ENCODE data around the gene EPSTI1. TPM values are rescaled to one million over a fixed set of nuclear protein-coding genes. Genes with fewer than 3 reads are reported as not detected.

EPSTI1 gene
- total and polyA plus RNA-seq, 10 of the 15 experiments (the other 5 are each of a cell fraction or from before 2014, with no cell fraction given): 4.7 to 32.0 (median 24.2) TPM

DNA sequence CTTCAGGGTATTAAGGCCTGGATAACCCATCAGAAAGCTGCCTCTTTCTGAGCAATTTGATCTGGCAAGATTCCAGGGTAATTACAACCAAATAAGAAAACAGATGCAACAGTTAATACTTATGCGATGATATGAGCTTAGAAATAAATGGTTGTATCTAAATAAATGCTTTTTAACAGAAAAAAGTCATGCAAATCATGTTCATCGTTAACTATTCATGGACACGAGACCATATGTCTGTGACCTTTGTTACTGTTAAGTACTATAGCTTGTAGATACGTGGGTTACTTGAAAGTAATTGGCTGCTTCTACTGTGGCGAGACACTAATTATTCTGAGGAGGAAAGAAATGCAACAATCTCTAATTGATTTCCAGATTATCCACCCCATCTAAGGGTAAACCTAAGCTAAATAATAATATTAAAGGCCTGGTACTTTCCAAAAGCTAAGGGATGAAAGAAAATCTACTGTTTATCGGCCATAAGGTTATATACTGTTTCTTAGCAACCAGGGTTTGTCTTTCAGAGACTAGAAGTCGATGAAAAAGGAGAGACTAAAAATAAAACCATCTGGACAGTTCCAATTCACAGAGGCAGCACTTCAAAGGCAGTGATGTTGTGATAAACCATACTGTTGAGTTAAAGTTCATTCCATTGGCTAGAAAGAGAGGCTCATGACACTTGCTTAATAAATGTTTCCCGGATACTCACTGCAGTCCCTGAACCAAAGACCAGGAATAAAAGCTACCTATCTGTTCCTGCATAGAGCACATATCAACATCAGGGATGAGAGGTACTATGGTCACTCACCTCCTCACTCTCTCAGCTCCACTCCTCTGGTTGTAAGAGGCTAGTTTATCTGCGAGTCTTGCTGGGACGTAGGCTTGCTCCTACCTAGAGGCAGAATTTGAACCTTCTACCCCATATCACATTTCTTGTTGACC lies 1.5 kb downstream of the EPSTI1 start:
- Histone ChIP-seq H3K4me3 (peak overlapping the region; percentile 86), H3K27ac (ENCODE audit: control insufficient read depth, insufficient read depth) (peak overlapping the region; percentile 99), H3K4me1 (ENCODE audit: control insufficient read depth, insufficient read depth, low read length) (peaks cover 23% of the 10 kb centered on the region), H3K9ac (ENCODE audit: control insufficient read depth, insufficient read depth, low read length) (peak overlapping the region; percentile 94), H2AFZ (ENCODE audit: control insufficient read depth, low read depth, low read length) (peak overlapping the region; percentile 18), H3K4me2 (ENCODE audit: control insufficient read depth, insufficient read depth) (peak overlapping the region; percentile 90), H3K9me3 (replicated peaks; ENCODE audit: control insufficient read depth, insufficient read depth, low read length) (no peaks in the 10 kb centered on the region), H3K79me2 (ENCODE audit: control insufficient read depth, insufficient read depth, low read length) (peaks cover 34% of the 10 kb centered on the region), H3K36me3 (ENCODE audit: control insufficient read depth in 2 of 2, insufficient read depth in 2 of 2, low read length in 1 of 2) (peaks cover 0 to 2% of the 10 kb centered on the region in 2 experiments; a peak in 1 of 4 replicates), H4K20me1 (ENCODE audit: control insufficient read depth, insufficient read depth) (no peaks in the 10 kb centered on the region), H3K27me3 (replicated peaks in 1 of 2; ENCODE audit: control insufficient read depth in 2 of 2, insufficient read depth in 2 of 2, low read length in 1 of 2) (no peaks in the 10 kb centered on the region)
- TSS peak; percentile 60 for BruUV-seq (replicated peaks)
- ChIA-PET POLR2A (interaction anchor here (0.6 to 6.3 kb wide), 10 partner anchors 10 to 509 kb away, joined by 3 to 49 read pairs (median 4); partner anchors contain the start of gene DNAJC15), SMC1A (ENCODE audit: uncharacterized antibody, unreplicated experiment) (interaction anchor here (0.6 to 11.2 kb wide), 22 partner anchors 10 to 748 kb away, joined by 3 to 150 read pairs (median 5); partner anchors contain the start of gene DNAJC15), CTCF (interaction anchor here (0.6 to 8.5 kb wide), 18 partner anchors 9 to 656 kb away, joined by 3 to 59 read pairs (median 3); partner anchors contain the start of gene DNAJC15), RAD21 (ENCODE audit: unreplicated experiment) (interaction anchor here (0.7 to 7.6 kb wide), 21 partner anchors 10 to 142 kb away, joined by 3 to 51 read pairs (median 4); partner anchors contain the start of gene DNAJC15)
- 50% methylated on average over 10 of the region's 10 CpGs for WGBS (ENCODE audit: insufficient coverage, insufficient replicate concordance, low lambda C conversion rate, missing lambda C conversion rate)
- ATAC-seq (peak; percentile 19), FAIRE-seq (peak; percentile 13), DNase-seq (ENCODE audit: low read depth, low spot score) (no peak)
- intact Hi-C loops (cut with micrococcal nuclease; ENCODE audit: unreplicated experiment): loop anchor here (5.0 kb wide), 1 partner anchor 608 kb away; no protein-coding TSS in a partner anchor
- in situ Hi-C loops (cut with MboI): no loop called here
- TF ChIP-seq HDAC6 (IDR thresholded peaks at IDR 0.05; ENCODE audit: unreplicated experiment): no peak
- TF ChIP-seq NFYA (IDR thresholded peaks at IDR 0.05; ENCODE audit: borderline replicate concordance, low read depth, low read length): no peak
- no peak for TF ChIP-seq CBX3 (IDR thresholded peaks at IDR 0.05; ENCODE audit: borderline replicate concordance, low read depth)
- no peak; the same call in 1 of the 2 replicates for TF ChIP-seq SIN3A (IDR thresholded peaks at IDR 0.05; ENCODE audit: low read depth, low read length)
- TF ChIP-seq ATF7 (IDR thresholded peaks at IDR 0.05; ENCODE audit: low read depth): 0 out of 2 replicates have a peak, but pooled peaks have one; percentile 5
- no peak for TF ChIP-seq EP300 (IDR thresholded peaks at IDR 0.05; ENCODE audit: borderline replicate concordance in 1 of 2, control insufficient read depth in 1 of 2, low read depth in 2 of 2, low read length in 2 of 2)
- TF ChIP-seq FOS (IDR thresholded peaks at IDR 0.05; ENCODE audit: borderline replicate concordance, extremely low read depth, insufficient read length): no peak
- TF ChIP-seq NR2F1 (conservative IDR thresholded peaks at IDR 0.05): peak; percentile 75; the same call in 1 of the 2 replicates
- TF ChIP-seq BRCA1 (IDR thresholded peaks at IDR 0.05; ENCODE audit: low read depth, low read length): no peak
- TF ChIP-seq RCOR1 (conservative IDR thresholded peaks at IDR 0.05; ENCODE audit: low read depth, low read length): no peak
- TF ChIP-seq, protein P1, sequence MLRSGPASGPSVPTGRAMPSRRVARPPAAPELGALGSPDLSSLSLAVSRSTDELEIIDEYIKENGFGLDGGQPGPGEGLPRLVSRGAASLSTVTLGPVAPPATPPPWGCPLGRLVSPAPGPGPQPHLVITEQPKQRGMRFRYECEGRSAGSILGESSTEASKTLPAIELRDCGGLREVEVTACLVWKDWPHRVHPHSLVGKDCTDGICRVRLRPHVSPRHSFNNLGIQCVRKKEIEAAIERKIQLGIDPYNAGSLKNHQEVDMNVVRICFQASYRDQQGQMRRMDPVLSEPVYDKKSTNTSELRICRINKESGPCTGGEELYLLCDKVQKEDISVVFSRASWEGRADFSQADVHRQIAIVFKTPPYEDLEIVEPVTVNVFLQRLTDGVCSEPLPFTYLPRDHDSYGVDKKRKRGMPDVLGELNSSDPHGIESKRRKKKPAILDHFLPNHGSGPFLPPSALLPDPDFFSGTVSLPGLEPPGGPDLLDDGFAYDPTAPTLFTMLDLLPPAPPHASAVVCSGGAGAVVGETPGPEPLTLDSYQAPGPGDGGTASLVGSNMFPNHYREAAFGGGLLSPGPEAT (IDR thresholded peaks at IDR 0.05; ENCODE audit: low read depth): peak; percentile 39; the same call in 1 of the 2 replicates
- 0 out of 2 replicates have a peak, but pooled peaks have one; percentile 24 for TF ChIP-seq NFYB (IDR thresholded peaks at IDR 0.05; ENCODE audit: insufficient read depth, low read depth, low read length)
- no peak for TF ChIP-seq CHD1 (IDR thresholded peaks at IDR 0.05; ENCODE audit: low read depth, low read length)
- TF ChIP-seq POLR2AphosphoS5 (IDR thresholded peaks at IDR 0.05; ENCODE audit: low read length): peak; percentile 57; the same call in 1 of the 2 replicates
- TF ChIP-seq TAF1 (IDR thresholded peaks at IDR 0.05; ENCODE audit: borderline replicate concordance, low read depth, low read length): no peak
- TF ChIP-seq BHLHE40 (IDR thresholded peaks at IDR 0.05; ENCODE audit: borderline replicate concordance in 1 of 2, low read depth in 2 of 2, low read length in 1 of 2): peak; percentile 33 to 69; a peak in 1 of 4 replicates

All from GM12878 (cell line).